K562 (cell line): ENCODE results near the gene EXOG. TPM values are rescaled to one million over a fixed set of nuclear protein-coding genes. Genes with fewer than 3 reads are reported as not detected.

Source experiments
- ARID2 ChIP-seq: fragments of 450-650 bp; IDR thresholded peaks from 2 replicates; pipeline ENCODE4 v1.6.1; 2017; ENCODE audit warnings: antibody characterized with exemption, mild to moderate bottlenecking
- C11orf30 ChIP-seq: fragments of 450-650 bp; IDR thresholded peaks from 2 replicates; pipeline ENCODE4 v1.6.1; 2016; ENCODE audit warnings: low read depth, mild to moderate bottlenecking
- CC2D1A ChIP-seq: fragments of 450-650 bp; IDR thresholded peaks from 2 replicates; pipeline ENCODE4 v1.6.1; 2017; ENCODE audit warnings: mild to moderate bottlenecking
- GTF2F1 ChIP-seq: IDR thresholded peaks from 2 replicates; pipeline ENCODE4 v1.6.1; 2011; ENCODE audit warnings: low read depth, low read length, improper control_type of control experiment
- MYNN ChIP-seq, 2 experiments: sonication (generic); formaldehyde crosslinking in 1 of 2; IDR thresholded peaks; 2 replicates each; pipeline versions ENCODE4 v1.5.0 to v1.6.1; 2016 to 2020; ENCODE audit warnings: antibody characterized with exemption in 1 of 2, missing genetic modification reagents in 1 of 2
- NFE2 ChIP-seq: IDR thresholded peaks from 2 replicates; pipeline ENCODE4 v1.6.1; 2014; ENCODE audit warnings: antibody characterized with exemption, low read depth
- NFIC ChIP-seq: fragments of 450-650 bp; IDR thresholded peaks from 2 replicates; pipeline ENCODE4 v1.6.1; 2017; ENCODE audit warnings: mild to moderate bottlenecking, inconsistent platforms
- RAD21 ChIP-seq, 2 experiments: fragments of 250-450 bp in 1 of 2; fragments of 450-650 bp in 1 of 2; sonication (Bioruptor Pico) in 1 of 2; formaldehyde crosslinking in 1 of 2; IDR thresholded peaks in 1 of 2; conservative IDR thresholded peaks in 1 of 2; 2 replicates each; pipeline versions ENCODE4 v1.4.0 to v1.8.0; 2020 to 2022; ENCODE audit warnings: mild to moderate bottlenecking in 2 of 2, moderate library complexity in 1 of 2
- SMC3 ChIP-seq: conservative IDR thresholded peaks from 2 replicates; pipeline ENCODE4 v1.6.1; 2011; ENCODE audit warnings: low read depth, low read length, improper control_type of control experiment; ENCODE audit not compliant: insufficient read depth
- STAG1 ChIP-seq: sonication (generic); formaldehyde crosslinking; IDR thresholded peaks from 2 replicates; pipeline ENCODE4 v1.5.0; 2020; ENCODE audit warnings: missing genetic modification reagents, borderline replicate concordance
- ZNF316 ChIP-seq: fragments of 450-650 bp; IDR thresholded peaks from 2 replicates; pipeline ENCODE4 v1.6.1; 2016
- ZNF668 ChIP-seq: fragments of 250-450 bp; sonication (Bioruptor Pico); IDR thresholded peaks from 2 replicates; pipeline ENCODE4 v1.8.0; 2022; ENCODE audit warnings: mild to moderate bottlenecking, inconsistent platforms
- polyA plus RNA-seq, 8 experiments: library from polyadenylated mRNA; depleted of rRNA in 4 of 8; stranded (reverse) in 5 of 8; unstranded in 3 of 8; fragments of >200 nt; fragmentation: Nextera tagmentation in 2 of 8; fragmentation: Illumina TruSeq in 1 of 8; extraction: Ambion mirVana in 2 of 8; extraction: Trizol in 1 of 8; gene quantifications; 2 replicates each; pipeline versions ENCODE4 v1.2.1 to v1.2.3, GENCODE V29; 2011 to 2014; ENCODE audit warnings: inconsistent platforms in 1 of 8, missing spikeins in 1 of 8
- total RNA-seq, 7 experiments: library from RNA; depleted of rRNA in 6 of 7; stranded (reverse); fragments of >200 nt in 6 of 7; fragmentation: Illumina TruSeq in 2 of 7; extraction: Trizol in 2 of 7; gene quantifications; 2 replicates each; pipeline versions ENCODE4 v1.2.1 to v1.2.3, GENCODE V29; 2011 to 2021; ENCODE audit warnings: low replicate concordance in 1 of 7
- TF ChIP-seq, protein P1 (sequence below), 2 experiments: fragments of 450-650 bp; formaldehyde crosslinking in 1 of 2; IDR thresholded peaks; 2 replicates each; pipeline versions ENCODE4 v1.4.0 to v1.6.1; 2014 to 2020; ENCODE audit warnings: mild to moderate bottlenecking in 2 of 2, borderline replicate concordance in 1 of 2, low read depth in 1 of 2
- TF ChIP-seq, protein P2 (sequence below): fragments of 450-650 bp; IDR thresholded peaks from 2 replicates; pipeline ENCODE4 v1.6.1; 2016
- TF ChIP-seq, protein P3 (sequence below): IDR thresholded peaks from 2 replicates; pipeline ENCODE4 v1.6.1; 2011; ENCODE audit warnings: borderline replicate concordance, low read depth, mild to moderate bottlenecking, moderate library complexity, low read length; ENCODE audit not compliant: insufficient read depth, poor library complexity, severe bottlenecking

The EXOG gene
- total and polyA plus RNA-seq, 9 of the 15 experiments (the other 6 are each of a cell fraction or from before 2014, with no cell fraction given): 10.8 to 21.7 (median 14.8) TPM

DNA sequence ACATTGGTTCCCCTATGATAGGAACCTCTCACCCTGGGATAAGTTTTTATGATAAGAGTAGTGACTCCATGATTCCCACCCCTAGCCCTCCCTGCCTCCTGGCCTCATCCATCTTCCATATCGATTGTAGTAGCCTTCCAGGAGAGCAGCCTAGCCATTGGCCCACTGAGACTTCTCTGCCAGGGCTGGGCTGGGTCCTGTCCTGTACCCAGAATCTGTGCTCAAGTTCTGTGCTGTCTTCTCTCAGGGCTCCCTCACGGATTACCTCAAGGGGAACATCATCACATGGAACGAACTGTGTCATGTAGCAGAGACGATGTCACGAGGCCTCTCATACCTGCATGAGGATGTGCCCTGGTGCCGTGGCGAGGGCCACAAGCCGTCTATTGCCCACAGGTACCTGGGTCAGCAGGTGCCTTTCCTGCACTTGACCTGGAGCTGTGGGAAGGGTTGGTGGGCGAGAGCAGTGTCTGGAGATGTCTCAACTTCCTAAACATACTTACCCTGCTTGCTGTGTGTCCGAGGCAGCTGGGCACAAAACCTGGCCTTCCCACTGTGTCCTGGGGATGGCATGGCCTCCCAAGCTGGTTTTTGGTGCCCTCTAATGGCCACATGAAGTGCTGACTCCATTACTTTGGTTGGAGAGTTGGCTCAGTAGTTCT, 16.6 kb upstream of the EXOG start (continued):
- no peak for TF ChIP-seq ZNF668 (CRISPR knock-in tag)
- TF ChIP-seq C11orf30: peak; percentile 61
- TF ChIP-seq, protein P1, sequence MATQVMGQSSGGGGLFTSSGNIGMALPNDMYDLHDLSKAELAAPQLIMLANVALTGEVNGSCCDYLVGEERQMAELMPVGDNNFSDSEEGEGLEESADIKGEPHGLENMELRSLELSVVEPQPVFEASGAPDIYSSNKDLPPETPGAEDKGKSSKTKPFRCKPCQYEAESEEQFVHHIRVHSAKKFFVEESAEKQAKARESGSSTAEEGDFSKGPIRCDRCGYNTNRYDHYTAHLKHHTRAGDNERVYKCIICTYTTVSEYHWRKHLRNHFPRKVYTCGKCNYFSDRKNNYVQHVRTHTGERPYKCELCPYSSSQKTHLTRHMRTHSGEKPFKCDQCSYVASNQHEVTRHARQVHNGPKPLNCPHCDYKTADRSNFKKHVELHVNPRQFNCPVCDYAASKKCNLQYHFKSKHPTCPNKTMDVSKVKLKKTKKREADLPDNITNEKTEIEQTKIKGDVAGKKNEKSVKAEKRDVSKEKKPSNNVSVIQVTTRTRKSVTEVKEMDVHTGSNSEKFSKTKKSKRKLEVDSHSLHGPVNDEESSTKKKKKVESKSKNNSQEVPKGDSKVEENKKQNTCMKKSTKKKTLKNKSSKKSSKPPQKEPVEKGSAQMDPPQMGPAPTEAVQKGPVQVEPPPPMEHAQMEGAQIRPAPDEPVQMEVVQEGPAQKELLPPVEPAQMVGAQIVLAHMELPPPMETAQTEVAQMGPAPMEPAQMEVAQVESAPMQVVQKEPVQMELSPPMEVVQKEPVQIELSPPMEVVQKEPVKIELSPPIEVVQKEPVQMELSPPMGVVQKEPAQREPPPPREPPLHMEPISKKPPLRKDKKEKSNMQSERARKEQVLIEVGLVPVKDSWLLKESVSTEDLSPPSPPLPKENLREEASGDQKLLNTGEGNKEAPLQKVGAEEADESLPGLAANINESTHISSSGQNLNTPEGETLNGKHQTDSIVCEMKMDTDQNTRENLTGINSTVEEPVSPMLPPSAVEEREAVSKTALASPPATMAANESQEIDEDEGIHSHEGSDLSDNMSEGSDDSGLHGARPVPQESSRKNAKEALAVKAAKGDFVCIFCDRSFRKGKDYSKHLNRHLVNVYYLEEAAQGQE (IDR thresholded peaks at IDR 0.05; ENCODE audit: borderline replicate concordance): peak; percentile 71; the same call in 1 of the 2 replicates
- TF ChIP-seq, protein P1 (CRISPR knock-in tag; IDR thresholded peaks at IDR 0.05; ENCODE audit: low read depth): no peak
- no peak for TF ChIP-seq GTF2F1
- TF ChIP-seq RAD21 (CRISPR knock-in tag; conservative IDR thresholded peaks at IDR 0.05 in 1 of 2, IDR thresholded peaks at IDR 0.05 in 1 of 2): peak; percentile 85 to 87
- TF ChIP-seq ZNF316: peak; percentile 74; the same call in 1 of the 2 replicates
- TF ChIP-seq MYNN (IDR thresholded peaks at IDR 0.05): 0 out of 2 replicates have a peak, but pooled peaks have one; percentile 17
- no peak for TF ChIP-seq MYNN (CRISPR knock-in tag; IDR thresholded peaks at IDR 0.05)
- peak; percentile 45; the same call in 1 of the 2 replicates for TF ChIP-seq STAG1
- 0 out of 2 replicates have a peak, but pooled peaks have one; percentile 57 for TF ChIP-seq CC2D1A
- TF ChIP-seq, protein P2, sequence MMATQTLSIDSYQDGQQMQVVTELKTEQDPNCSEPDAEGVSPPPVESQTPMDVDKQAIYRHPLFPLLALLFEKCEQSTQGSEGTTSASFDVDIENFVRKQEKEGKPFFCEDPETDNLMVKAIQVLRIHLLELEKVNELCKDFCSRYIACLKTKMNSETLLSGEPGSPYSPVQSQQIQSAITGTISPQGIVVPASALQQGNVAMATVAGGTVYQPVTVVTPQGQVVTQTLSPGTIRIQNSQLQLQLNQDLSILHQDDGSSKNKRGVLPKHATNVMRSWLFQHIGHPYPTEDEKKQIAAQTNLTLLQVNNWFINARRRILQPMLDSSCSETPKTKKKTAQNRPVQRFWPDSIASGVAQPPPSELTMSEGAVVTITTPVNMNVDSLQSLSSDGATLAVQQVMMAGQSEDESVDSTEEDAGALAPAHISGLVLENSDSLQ: no peak
- TF ChIP-seq ARID2: peak; percentile 47; the same call in 1 of the 2 replicates
- TF ChIP-seq, protein P3, sequence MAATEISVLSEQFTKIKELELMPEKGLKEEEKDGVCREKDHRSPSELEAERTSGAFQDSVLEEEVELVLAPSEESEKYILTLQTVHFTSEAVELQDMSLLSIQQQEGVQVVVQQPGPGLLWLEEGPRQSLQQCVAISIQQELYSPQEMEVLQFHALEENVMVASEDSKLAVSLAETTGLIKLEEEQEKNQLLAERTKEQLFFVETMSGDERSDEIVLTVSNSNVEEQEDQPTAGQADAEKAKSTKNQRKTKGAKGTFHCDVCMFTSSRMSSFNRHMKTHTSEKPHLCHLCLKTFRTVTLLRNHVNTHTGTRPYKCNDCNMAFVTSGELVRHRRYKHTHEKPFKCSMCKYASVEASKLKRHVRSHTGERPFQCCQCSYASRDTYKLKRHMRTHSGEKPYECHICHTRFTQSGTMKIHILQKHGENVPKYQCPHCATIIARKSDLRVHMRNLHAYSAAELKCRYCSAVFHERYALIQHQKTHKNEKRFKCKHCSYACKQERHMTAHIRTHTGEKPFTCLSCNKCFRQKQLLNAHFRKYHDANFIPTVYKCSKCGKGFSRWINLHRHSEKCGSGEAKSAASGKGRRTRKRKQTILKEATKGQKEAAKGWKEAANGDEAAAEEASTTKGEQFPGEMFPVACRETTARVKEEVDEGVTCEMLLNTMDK: peak; percentile 32
- TF ChIP-seq SMC3: peak; percentile 77
- TF ChIP-seq NFE2: 0 out of 2 replicates have a peak, but pooled peaks have one; percentile 18
- no peak for TF ChIP-seq NFIC
